AG08395 (cell line): ENCODE measurements around the gene PBX3.

Source experiments
- DNase-seq: peaks from one replicate; pipeline ENCODE4 v3.0.0; 2012; ENCODE audit warnings: mixed read lengths, low spot score

Gene PBX3

DNA sequence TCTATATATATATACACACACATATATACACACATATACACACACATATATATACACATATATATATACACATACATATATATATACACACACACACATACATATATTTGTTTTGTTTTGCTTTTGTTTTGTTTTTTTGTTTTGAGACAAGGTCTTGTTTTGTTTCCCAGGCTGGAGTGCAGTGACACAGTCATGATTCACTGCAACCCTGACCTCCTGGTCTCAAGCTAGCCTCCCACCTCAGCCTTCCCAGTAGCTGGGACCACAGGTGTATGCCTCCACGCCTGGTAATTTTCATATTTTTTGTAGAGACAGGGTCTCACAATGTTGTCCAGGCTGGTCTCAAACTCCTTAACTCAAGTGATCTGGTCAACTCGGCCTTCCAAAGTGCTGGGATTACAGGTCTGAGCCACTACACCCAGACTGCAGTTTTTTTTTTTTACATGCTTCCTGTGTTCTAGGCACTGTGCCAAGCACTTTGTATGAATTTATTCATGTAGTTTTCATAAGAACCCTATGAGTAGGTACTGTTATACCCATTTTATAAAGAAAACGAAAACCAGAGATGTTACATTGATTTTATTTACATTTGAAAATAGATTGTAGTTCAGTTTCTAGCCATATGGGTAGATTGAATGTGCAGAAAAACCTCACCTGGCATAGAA is 120.7 kb downstream of the PBX3 start:
- no peak for DNase-seq

DNA sequence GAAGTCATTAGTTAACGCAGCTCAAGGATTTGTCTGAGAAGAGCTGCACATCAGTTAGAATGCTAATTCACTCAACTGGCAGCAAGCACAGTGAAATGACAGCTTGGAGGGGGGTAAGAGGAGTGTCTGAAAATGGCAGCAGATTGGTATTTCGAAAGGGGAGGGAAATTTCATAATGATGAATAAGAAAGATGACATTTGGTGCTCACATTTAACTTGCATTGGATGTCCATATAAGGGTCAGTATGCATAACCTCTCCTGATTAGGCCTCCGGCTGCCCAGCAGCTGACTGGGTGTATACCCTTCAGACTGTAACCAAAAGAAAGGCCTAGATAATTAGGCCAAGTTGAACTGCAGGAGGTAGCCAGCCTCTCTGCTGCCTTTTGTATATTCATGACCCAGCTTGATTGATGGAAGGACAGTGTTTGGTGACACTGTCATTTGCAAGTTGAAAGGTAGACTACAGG is 131.0 kb downstream of the PBX3 start:
- peak; percentile 3 for DNase-seq

DNA sequence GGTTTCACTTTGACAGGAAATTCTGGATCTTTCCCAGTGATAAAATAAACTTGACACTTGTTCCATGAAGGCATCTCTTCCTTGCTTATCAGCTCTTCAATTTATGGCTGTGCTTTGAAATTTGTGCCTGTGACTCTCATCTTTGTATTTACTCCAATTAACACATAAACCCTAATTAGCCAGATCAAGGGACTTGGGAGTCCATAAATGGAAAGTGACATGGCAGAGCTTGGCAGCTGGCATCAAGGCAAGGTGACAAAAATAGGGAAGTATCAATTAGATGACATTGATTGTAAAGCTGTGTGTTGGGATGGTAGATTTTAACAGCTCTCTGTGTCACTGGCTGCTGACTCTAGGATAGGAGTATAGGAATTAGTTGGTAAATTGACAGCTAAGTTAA is 133.9 kb downstream of the PBX3 start:
- no peak for DNase-seq

DNA sequence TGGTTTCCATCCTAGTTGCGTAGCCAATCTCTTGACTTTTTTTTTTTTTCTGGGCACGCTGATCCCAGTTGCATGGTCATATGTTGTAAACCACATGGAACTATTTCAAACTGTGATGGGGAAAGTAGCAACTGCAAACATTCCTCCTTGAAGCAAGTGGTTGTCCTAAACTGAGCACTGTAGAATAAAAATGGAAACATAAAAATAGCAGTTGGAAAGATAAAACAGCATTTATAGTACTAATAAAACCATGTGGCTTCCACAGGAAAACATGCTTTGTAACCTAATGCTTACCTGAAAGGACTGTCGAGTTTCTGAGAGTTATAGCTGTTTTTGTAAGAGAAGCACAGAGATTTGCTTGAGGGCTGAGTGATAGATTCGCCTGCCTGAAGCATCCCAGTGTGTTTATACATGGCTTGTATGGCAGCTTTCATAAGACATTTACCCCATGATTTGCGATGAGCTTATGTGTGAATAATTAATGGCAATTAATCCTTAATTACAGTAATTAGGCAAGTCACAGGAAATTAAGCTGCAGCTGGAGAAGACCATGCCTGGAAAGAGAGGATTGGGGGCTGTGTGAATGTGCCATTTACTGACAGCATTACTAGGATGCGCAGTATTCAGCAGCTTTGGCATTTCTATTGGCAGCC is 136.5 kb downstream of the PBX3 start:
- DNase-seq: peak; percentile 20

DNA sequence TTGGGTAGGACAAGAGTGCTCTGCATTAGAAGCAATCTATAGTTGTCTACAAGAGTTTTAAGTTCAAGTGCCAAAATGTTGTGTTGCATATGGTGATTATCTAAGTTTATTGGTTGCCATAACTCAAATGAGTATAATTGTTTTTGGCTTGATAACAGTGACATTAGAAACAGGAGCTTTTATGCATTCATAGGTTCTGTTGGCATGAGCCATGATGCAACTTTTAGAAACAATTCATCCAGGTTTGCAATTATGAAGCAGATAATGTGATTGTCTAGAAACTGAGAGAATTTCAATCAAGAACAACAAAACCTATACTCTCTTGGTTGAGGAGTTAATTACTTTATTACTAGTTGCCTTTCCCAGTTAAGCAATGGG is 137.0 kb downstream of the PBX3 start:
- no peak for DNase-seq

DNA sequence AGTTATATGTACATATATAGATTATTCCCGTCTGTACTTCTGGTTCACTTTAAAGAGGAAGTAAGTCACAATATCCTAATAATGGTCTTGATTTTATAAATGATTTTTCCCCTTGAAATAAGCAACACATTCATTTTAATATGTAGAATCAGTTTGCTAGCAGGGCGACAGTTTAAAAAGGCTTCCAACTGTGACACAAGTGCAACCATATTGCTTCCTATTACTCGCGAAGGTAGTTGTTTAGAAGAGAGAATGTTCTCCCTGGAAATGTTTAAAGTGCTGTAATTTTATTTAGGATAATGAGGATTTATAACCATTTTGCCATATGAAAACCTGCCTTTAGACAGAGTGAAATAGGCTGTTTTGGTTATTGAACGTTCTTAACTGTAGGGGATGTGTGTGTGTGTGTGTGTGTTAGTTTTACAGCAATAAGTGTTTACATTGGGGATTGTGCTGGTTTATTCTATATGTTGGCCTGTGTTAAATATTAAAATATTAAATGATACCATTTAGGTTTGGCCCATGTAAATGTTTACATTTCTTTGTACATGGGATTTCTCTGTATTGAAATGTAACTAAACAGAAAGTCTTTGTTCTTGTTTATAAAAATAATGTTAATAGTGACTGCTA is 138.3 kb downstream of the PBX3 start:
- DNase-seq: no peak

DNA sequence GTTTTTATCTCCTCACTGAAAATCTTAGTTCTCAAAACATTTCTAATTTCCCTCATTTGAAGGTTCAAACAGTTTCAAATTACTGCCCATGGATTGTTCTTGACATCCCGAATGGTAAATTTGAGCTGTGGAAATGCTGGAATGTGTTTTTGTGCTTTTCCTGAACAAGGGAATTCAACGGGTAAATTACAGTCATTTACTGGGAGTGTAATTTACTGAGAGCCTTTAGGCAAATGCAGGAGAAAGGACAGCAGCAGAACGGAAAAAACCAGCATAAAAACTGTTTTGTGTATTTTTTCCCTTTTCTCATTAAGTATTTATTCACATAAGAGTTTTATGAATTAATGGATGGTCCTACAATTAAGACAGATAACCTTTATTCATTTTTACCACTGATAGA is 139.2 kb downstream of the PBX3 start:
- DNase-seq: no peak

DNA sequence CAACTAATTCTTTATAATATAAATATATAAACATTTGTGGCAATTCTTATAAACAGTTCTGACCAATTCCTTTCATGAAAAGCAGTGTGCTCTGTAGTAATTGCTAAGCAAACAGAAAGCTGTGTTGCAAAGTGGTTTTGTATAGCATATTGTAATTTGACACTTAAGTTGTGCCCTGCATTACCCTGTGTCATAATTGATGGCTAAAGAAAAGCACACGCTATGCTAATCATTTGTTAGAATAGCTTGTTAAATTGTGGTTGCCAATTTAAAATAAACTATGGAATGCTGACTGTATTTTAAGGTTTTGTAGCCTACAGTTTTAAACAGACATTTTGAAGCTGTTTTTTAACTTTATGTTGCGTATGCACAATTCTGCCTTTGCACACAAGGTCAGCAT is 140.0 kb downstream of the PBX3 start:
- DNase-seq: no peak

DNA sequence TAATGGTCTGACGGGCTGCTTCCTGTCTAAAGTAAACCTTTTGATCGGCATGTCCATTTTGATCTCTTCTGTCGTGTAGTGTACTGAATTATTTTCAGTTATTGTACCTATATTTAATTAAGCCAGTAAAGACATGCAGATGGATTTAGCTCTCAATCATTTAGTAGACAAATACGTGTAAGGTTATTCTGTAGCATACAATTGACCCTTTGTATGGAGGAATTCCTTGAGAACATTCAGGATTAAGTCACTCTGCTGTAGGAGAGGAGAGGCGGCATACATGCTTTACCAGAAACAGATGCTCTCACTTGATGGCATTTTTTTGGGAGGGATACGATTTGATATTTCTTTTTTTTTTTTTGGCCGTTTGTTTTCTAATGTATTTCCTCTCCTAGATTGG is 141.0 kb downstream of the PBX3 start:
- peak; percentile 8 for DNase-seq

DNA sequence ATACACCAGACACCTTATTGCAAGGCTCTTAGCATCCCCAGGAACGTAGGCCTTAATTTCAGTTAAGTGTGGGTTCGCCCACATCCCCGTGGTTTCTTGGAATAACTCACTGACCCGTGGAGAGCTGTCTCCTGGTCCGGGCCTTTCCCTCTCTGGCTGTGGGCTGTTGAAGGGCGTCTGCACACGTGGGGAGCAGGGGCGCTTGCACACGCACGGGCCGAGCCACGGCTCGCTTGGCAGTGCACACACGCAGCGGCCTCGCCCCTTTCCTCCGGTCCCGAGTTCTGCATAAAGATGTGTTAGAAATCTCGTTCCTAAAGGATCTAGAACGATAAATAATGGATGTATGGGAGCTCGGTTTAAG is 141.9 kb downstream of the PBX3 start:
- DNase-seq: no peak

DNA sequence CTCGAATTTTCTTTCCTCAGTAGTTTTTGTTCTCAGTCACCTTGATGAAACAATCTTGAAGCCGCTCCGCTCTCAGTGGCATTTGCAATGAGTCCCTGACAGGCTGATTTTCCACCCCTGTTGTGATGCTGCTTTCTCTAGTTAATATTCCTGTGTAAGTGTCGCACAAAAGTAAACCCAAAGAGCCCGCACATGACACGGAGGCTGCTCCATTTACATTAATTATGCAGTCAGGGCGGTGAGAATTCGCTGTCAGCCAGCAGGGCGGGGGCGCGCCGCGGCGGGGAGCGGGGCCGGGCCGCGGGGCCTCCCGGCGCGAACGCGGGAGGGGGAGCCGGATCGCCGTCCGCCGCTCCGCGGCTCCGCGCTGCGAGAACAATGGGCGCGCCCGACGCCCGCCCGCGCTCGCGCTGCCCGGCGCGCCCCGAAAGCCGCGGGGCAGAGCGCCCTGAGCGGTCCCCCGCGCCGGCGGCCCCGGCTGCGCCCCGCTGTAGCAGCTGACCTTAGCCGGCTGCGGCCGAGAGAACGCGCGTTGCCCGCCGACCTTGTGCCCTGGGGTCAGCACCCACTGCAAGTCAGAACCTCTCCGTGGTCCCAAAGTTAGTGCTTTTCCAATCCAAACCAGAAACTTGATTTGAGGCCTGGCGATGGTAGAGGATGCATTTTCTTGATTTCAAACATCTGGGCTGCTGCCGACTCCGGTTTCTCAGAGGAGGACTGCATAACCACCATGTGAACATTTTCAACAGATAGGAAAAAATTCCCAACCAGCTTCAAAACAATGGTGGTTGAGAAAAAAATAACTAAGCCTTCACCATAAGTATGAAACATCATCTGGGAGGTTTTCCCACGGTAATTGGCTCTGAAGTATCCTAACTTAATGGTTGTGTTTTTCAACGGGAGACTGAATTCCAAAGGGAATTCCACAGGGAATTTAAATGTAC is 142.6 kb downstream of the PBX3 start:
- peak; percentile 26 for DNase-seq

DNA sequence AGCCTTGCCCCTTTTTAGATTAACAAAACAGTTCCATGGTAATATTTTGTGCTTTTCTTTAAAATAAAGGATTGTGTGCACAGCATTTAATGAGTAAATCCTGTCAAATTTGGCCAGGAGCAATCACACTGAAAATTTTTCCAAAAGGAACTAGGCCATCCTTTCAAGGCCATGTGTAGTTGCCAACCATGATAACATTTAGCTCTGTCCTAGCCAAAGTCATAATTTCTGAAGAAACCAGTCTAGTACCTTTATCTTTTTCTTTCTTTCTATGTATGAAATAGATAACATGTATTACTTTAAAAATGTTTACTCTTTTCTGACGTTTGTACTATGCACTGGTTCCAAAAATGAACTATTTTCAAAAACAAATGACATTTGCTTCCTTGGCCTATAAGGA is 143.7 kb downstream of the PBX3 start:
- no peak for DNase-seq

DNA sequence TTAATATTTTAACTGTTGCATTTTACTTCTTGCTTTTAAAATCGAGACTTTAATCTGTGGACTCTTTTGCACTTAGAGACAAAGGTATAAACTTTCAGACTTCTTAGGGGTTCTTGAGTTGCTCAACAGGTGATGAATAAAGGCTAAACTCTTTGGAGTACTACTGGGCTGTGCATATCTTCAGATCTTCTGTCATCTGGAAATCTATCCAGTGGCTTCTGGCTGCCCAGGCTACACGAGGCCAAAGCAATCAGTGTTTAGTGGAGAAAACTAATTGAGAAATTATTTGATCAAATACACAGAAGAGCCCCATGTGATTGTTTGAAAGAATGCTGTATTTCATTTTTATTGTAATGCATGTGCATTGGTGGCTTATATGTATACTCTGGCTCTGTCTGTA is 146.1 kb downstream of the PBX3 start:
- no peak for DNase-seq

DNA sequence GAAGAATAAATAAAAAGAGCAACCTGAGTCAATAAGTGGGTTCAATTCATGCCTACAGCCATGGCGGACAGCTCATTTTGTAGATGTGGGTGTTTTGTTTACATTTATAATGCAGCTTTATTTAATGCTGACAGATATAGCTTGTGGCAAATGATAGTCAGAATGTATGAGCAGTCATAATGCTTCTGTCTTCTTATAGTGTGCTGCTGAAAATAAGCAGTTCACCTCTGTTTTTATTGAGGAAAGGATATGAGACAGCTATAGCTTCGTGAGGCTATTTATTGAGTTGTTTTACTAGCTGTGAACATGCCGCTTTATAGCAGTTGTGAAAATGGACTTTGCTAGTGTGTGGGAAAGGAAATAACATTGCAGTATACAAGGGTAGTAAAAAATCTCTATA is 147.4 kb downstream of the PBX3 start:
- DNase-seq: no peak

DNA sequence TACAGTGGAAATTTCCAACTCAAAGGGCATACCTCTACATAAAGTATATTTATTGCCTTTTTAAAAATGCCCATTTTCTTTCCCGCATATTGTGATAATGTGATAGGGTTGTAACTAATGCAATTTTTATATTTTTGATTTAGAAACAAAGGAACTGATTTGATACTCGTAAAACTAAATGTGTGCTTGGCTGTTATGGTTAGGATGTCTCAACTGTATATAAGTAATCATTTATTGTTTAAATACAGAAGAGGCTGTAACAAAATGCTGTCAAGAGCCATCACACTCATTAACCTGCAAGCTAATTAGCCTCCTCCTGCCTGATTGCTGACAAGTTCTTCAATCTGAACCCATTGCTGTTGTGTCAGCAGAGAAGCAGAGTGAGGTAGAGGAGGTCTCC is 149.2 kb downstream of the PBX3 start:
- DNase-seq: no peak

DNA sequence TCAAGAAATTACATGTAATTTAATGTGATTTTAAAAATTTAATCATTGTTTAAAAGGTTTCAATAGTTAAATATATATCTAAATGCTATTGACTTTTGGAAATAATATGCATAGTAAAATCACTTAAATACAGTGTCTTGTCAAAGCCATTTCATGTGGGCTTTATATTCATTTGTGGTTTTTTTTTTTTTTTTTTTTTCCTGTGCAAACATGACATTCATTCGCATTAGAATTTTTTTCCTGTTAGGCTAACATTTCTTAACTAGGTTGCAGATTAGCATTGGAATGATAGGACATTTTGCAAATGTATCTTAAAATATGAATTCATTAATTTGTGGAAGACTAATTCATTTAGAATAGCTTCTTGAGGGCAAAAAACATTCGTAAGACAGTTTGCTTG is 149.8 kb downstream of the PBX3 start:
- DNase-seq: no peak

DNA sequence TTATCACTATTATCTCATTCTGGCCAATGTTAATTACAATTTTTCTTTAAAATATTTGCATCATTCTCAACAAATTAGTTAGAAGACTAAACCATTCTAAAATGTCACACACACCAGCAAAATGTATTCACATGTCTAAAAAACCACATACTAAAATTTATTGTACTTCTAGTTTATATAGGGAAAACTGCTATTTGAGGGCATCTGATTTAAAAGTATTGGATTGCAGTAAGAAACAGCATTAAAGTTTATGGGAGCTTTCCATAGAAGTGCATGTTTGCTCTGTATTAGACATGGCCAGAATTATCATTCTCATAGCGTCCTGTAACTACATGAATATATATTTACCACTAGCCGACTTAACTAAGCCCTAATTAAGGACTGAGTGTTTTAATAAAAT is 150.3 kb downstream of the PBX3 start:
- DNase-seq: no peak

DNA sequence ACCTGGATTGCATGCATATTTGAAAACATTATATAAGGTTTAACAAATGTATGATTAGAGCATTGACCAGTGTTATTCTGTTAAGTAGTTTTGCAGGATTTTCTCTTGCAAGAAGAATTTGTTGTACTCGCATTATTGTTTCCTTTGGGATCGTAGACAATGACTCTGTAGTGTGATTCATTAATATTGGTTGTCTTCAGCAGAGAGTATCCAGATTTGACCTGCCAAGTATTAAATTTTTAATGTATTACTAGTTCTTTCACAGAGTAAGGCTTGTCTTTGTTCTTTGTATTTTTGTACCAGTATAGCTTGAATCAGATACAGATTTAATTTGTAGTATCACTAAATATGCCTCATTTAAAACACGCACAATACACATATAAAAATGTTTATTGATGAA is 155.0 kb downstream of the PBX3 start:
- no peak for DNase-seq

DNA sequence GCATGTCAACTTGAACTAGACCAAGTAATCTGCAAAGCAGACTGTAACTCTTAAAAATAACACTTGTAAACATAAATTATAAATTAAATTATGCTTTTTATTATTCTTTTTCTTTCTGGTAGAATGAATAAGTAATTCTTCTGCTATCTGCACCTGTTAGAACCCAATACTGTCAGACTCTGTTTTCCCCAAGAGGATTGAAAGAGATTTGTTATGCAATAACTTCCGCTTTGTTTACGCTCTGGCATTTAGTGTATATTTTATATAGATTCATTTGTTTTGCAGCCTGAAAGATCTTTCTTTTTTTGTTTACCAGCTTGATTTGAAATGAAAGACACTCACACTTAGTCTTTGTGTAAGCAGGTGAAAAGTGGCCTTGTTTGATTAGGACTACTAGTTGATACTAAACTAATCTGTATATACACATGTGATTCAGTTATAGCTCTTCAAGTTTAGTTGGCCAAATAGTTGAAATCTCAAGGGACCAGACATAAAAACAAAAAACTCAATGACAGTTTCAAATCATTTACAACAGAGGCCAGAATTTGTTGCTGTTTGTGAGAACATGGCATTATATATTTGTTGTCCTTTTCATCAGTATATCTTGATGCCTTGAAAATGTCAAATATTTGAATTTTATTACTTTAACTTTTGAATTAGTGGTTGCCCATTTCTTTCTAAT is 155.8 kb downstream of the PBX3 start:
- no peak for DNase-seq

DNA sequence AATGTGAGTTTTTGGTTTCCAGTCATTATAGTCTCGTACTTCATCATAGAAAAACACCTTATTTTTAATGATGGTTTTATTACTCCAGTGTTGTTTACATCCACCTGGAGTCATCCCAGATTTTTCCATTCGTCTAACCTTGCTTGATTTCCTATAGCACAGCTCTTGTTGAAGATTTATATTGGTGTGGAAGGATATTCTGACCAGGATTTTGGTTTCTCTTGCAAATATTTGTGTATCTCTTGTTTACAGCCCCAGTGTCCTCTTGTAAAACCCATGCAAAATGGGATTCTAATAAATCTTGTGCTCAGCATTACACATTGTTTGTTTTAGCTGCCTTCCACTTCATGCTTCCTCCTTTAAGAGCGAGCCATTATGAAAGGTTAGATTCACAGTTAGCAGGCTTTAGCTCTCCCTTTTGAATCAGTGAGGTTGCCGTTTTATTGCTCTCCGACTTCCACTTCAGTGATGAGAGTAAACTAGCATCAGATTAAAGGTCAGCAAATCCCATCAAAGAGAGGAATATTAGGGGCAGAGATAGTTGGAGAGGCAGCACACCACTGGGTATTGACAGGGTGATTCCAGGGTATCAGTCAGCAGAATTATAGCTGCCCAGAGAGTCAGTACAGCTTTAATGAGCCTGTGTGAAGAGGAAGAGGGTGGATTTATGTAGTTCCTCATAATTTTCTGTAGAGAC is 157.1 kb downstream of the PBX3 start:
- DNase-seq: no peak

DNA sequence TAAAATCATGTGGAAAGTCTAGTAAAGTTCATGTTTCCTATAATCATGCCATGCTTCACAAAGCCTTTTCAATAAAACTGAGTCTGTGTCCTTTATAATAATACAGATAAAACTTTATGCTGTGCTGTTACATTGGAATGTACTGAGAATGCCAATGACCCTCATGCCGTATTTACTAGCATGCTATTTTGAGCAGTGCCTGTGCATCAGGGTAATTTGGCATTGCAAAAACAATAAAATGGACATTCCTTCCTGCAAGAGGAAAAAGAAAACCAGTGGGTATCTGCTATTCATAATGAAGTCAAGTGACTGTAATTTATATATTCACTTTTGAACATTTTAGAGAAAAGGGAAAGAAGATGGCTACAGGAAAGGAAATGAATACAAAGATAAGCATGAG is 159.0 kb downstream of the PBX3 start:
- DNase-seq: peak; percentile 48
